GM12865 (cell line): ENCODE data around the gene KIF18B.

Experiments
- DNase-seq: peaks from one replicate; pipeline ENCODE4 v3.0.0; 2010; ENCODE audit warnings: low read depth
- H3K4me3 ChIP-seq: 2 replicates; pipeline ENCODE4 v1.5.1; 2011; ENCODE audit warnings: mild to moderate bottlenecking, low read depth, low read length, control low read depth
- TF ChIP-seq, protein P1 (sequence below): IDR thresholded peaks from 2 replicates; pipeline ENCODE4 v1.5.1; 2011; ENCODE audit warnings: low read length, control low read depth, low read depth, inconsistent platforms; ENCODE audit not compliant: insufficient read depth; ENCODE audit errors: missing control alignments

KIF18B gene

DNA sequence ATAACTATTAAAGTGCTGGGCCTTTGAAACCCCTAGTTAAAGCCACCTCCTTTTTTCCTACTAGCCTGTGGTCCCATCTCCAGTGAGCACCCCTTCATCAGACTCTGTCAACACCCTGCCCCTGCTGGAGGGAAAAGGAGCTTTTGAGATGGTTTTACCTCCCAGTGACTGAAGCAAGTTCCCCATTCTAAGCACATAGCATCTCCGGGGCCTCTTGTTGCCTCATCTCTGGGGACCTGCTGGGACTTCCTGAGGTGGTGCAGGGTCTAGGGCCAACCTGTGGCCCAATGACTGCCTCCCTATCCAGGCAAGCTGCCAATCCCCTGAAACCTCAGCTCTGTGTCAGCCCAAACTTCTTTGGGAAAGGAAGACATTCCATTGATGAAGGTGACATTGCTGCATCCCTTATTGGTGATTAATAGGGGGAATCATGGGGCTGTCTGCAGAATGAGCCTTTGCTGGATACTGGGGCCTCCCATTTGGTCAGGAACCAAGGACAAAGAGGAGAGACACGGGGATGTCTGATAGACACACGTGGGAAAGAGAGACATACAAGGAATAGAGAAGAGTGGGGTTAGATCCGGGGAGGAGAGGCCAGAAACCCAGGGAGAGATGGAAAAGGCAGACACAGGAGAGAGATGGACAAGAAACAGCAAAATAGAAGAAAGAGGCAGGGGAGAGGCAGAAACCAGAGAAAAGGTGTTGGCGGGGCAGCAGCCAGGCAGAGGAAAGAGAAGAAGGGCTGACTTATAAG is 18.1 kb upstream of the KIF18B start:
- TF ChIP-seq, protein P1, sequence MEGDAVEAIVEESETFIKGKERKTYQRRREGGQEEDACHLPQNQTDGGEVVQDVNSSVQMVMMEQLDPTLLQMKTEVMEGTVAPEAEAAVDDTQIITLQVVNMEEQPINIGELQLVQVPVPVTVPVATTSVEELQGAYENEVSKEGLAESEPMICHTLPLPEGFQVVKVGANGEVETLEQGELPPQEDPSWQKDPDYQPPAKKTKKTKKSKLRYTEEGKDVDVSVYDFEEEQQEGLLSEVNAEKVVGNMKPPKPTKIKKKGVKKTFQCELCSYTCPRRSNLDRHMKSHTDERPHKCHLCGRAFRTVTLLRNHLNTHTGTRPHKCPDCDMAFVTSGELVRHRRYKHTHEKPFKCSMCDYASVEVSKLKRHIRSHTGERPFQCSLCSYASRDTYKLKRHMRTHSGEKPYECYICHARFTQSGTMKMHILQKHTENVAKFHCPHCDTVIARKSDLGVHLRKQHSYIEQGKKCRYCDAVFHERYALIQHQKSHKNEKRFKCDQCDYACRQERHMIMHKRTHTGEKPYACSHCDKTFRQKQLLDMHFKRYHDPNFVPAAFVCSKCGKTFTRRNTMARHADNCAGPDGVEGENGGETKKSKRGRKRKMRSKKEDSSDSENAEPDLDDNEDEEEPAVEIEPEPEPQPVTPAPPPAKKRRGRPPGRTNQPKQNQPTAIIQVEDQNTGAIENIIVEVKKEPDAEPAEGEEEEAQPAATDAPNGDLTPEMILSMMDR = peak; percentile 3
- H3K4me3 ChIP-seq = no peak overlapping the region
- no peak for DNase-seq

DNA sequence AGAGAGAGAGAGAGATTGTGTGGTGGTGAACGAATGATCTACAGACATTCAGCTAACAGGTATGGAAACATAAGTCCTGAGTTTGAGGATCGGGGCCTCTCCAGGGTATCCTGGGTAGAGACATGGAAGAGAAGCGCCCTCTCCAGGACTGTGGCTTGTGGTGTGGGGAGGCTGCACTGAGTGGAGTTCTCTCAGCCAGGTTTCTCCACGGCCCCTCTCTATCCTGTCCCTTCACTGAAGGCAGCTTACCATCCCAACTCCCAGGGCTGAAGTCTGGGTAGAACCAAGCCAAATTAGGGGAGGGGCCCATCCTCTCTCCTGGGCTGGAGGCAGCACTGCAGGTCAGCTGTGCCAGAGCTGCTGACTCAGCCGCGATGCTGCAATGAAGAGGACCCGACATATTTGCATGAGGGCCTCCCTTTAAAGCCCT is 14.4 kb upstream of the KIF18B start:
- no peak overlapping the region for H3K4me3 ChIP-seq
- no peak for DNase-seq
- TF ChIP-seq, protein P1 = no peak

DNA sequence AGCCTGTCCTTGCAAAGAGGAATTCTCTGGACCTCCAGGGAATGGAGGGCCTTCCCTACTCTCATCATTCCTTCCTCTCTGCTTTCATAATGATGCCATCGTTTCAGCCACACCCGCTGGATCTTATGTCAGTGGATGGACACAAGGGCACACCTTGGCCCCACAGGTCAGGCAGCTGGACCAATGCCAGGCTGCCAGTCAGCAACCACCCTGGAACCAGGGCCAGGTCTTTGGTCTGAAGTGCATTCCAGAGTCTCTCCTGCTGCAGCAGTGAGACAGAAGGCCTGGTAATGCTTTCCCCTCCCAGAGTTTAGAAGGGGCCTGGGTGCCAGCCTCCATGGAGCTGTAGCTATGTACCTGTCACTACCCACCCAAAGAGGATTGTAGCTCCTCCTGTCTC is 13.1 kb upstream of the KIF18B start:
- no peak overlapping the region for H3K4me3 ChIP-seq

DNA sequence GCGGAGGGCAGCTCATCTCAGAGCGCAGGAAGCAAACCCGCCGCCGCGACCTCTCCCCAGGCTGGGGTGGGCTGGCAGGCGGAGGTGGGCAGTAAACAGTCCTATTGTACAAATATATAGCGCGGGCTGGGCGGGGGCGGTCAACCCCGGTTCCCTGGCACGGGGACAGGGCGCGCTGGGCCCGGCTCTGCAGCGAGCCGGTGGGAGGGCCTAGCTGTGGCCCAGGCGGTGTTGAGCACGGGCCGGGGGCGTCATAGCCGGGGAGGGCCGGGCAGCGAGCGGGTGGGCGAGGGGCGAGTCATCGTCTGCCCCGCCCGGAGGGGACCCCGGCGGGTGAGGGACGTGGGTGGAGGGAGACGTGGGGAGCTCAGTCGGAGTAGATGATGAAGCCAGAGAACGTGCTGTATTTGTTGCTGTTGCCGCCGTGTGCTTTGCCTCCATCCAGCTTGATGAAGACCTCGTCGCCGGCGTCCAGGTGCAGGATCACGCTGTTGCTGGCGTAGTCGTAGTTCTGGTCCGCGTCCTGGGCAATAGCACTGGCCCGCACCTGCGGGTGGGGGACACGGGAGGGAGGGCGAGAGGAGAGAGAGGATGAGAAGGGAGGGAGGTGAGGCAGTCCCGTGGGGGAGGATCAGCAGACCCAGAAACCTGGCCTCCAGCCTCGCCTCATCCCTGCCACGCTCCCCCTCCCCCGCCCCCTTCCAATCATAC is 12.4 kb upstream of the KIF18B start:
- TF ChIP-seq, protein P1 = no peak
- H3K4me3 ChIP-seq = no peak overlapping the region
- DNase-seq = no peak

More for the DNA sequence above, 13.1 kb upstream of the KIF18B start:
- TF ChIP-seq, protein P1 = no peak
- DNase-seq = no peak

DNA sequence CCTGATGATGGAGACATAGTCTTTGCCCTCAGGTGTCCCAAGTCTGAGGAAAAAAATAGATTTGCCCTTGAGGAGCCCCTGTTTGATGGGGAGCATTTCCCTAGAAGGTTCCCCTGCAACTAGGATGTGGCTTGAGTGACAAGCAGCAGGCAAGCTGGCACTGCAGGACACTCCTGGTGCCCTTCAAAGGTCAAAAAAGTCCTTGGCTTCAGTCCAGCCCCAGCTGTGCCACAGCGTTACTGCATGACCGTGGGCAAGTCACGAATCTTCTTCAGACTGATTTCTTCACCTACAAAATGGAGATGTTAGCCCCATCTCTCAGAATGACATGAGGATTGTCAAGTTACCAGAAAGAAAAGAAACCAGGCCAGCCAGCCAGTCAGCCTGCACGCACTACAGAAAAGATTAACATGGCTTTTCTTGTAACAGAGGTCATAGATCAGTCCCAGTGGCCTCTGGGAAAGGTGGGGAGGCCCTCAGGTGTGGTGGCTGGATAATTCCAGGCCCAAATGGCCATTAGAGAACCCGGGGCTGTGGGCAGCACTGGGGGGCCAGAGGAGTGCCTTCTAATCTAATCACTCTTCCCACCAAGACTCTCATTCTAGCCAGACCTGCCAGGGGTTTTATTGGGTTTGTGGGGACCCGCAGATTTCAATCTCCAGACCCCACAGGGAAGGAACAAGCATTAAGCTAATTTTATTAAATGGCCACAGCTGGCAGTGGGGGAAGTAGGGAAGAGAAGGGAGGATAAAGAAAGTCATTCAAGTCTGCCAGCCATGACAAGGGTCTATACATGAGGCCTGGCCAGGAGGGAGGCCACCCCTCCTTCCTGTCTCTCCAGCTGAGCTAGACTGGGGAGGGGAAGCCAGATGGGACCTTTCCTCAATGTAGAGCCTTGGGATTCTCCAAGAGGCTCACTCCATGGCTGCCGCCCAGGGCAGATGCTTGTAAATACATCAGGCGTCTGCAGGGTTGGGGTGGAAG is 9.7 kb upstream of the KIF18B start:
- TF ChIP-seq, protein P1 = no peak
- no peak for DNase-seq
- no peak overlapping the region for H3K4me3 ChIP-seq

DNA sequence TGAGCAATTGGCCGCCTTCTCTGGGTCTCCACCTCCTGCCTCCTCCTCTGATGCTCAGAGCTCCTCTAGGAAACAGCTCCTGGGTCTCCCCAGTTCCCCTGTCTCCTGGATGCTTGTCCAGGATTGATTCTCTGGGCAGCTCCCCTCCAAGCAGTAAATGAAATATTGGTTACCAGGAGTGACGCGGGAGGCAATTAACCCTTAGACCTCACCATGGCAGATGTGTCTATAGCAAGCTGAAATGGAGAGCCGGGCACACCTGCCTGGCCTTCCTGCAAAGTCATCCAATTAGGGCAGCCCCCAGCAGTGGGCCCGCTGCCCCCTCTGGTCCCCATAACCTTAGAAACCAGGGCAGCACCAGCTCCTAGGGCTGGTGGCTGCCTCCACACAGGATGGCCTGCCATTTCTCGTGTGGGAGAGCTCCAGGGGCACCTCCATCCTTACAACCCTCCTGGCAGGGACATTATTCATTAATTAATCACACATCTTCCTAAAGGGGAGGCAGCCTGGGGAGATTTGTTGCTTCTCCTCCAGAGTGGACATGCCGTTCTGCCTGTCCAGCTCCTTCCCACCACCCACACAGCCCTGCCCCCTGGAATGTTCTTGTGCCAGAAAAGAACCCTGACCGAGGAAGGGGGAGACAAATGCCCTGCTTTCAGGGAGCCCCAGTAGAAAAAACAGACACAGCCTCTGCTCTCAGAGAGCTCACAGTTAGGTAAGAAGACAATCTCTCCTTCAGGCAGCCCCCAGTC is 8.3 kb upstream of the KIF18B start:
- TF ChIP-seq, protein P1 = no peak
- no peak for DNase-seq
- H3K4me3 ChIP-seq = no peak overlapping the region
